HEK293 (cell line): ENCODE data around the gene ZNF593OS.

Experiments used
- HOXC10 ChIP-seq: sonication (generic); formaldehyde crosslinking; IDR thresholded peaks from 2 replicates; pipeline ENCODE4 v1.8.1; 2023; ENCODE audit warnings: mild to moderate bottlenecking, missing genetic modification reagents
- KLF1 ChIP-seq: fragments of 450-650 bp; formaldehyde crosslinking; IDR thresholded peaks from 2 replicates; pipeline ENCODE4 v1.5.1; 2016; ENCODE audit warnings: missing biosample characterization, missing genetic modification characterization
- MZF1 ChIP-seq: fragments of 450-650 bp; formaldehyde crosslinking; IDR thresholded peaks from 2 replicates; pipeline ENCODE4 v1.5.1; 2017; ENCODE audit warnings: missing biosample characterization, missing genetic modification characterization, borderline replicate concordance
- REPIN1 ChIP-seq: fragments of 450-650 bp; formaldehyde crosslinking; IDR thresholded peaks from 2 replicates; pipeline ENCODE4 v1.5.1; 2017; ENCODE audit warnings: missing biosample characterization, missing genetic modification characterization, low read depth
- REST ChIP-seq: fragments of 450-650 bp; formaldehyde crosslinking; IDR thresholded peaks from 2 replicates; pipeline ENCODE4 v1.5.1; 2016; ENCODE audit warnings: missing biosample characterization, missing genetic modification characterization
- ZNF311 ChIP-seq: fragments of 450-650 bp; formaldehyde crosslinking; IDR thresholded peaks from 2 replicates; pipeline ENCODE4 v1.5.1; 2017; ENCODE audit warnings: missing biosample characterization, missing genetic modification characterization, borderline replicate concordance
- ZNF341 ChIP-seq: fragments of 450-650 bp; formaldehyde crosslinking; IDR thresholded peaks from 2 replicates; pipeline ENCODE4; 2016; ENCODE audit warnings: low read depth, missing biosample characterization, missing genetic modification characterization
- ZNF670 ChIP-seq: fragments of 450-650 bp; formaldehyde crosslinking; IDR thresholded peaks from 2 replicates; pipeline ENCODE4 v1.5.1; 2016; ENCODE audit warnings: missing biosample characterization, missing genetic modification characterization, low read depth
- ZNF692 ChIP-seq: fragments of 450-650 bp; formaldehyde crosslinking; IDR thresholded peaks from 2 replicates; pipeline ENCODE4 v1.5.1; 2016; ENCODE audit warnings: missing biosample characterization, missing genetic modification characterization
- ZSCAN4 ChIP-seq: fragments of 450-650 bp; formaldehyde crosslinking; IDR thresholded peaks from 2 replicates; pipeline ENCODE4 v1.5.1; 2017; ENCODE audit warnings: missing biosample characterization, missing genetic modification characterization
- TF ChIP-seq, protein P1 (sequence below): fragments of 450-650 bp; formaldehyde crosslinking; IDR thresholded peaks from 2 replicates; pipeline ENCODE4 v1.5.1; 2016; ENCODE audit warnings: missing biosample characterization, missing genetic modification characterization
- TF ChIP-seq, protein P2 (sequence below): fragments of 450-650 bp; formaldehyde crosslinking; IDR thresholded peaks from 2 replicates; pipeline ENCODE4 v1.5.1; 2016; ENCODE audit warnings: missing biosample characterization, missing genetic modification characterization
- TF ChIP-seq, protein P3 (sequence below): sonication (generic); formaldehyde crosslinking; IDR thresholded peaks from 2 replicates; pipeline ENCODE4 v1.8.1; 2022; ENCODE audit warnings: mild to moderate bottlenecking, moderate library complexity, missing genetic modification reagents

GRCh38 chr1:26155370-26156284, 16.0 kb downstream of the ZNF593OS start:
- TF ChIP-seq, protein P1, sequence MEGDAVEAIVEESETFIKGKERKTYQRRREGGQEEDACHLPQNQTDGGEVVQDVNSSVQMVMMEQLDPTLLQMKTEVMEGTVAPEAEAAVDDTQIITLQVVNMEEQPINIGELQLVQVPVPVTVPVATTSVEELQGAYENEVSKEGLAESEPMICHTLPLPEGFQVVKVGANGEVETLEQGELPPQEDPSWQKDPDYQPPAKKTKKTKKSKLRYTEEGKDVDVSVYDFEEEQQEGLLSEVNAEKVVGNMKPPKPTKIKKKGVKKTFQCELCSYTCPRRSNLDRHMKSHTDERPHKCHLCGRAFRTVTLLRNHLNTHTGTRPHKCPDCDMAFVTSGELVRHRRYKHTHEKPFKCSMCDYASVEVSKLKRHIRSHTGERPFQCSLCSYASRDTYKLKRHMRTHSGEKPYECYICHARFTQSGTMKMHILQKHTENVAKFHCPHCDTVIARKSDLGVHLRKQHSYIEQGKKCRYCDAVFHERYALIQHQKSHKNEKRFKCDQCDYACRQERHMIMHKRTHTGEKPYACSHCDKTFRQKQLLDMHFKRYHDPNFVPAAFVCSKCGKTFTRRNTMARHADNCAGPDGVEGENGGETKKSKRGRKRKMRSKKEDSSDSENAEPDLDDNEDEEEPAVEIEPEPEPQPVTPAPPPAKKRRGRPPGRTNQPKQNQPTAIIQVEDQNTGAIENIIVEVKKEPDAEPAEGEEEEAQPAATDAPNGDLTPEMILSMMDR (tag by site-specific recombination) = no peak
- TF ChIP-seq ZNF311 (tag by site-specific recombination) = no peak
- TF ChIP-seq ZNF692 = no peak
- no peak for TF ChIP-seq ZNF341
- no peak for TF ChIP-seq REPIN1 (tag by site-specific recombination)
- no peak for TF ChIP-seq KLF1 (tag by site-specific recombination)
- no peak for TF ChIP-seq ZNF670 (tag by site-specific recombination)
- TF ChIP-seq ZSCAN4 (tag by site-specific recombination) = no peak
- no peak for TF ChIP-seq REST (tag by site-specific recombination)
- TF ChIP-seq, protein P2, sequence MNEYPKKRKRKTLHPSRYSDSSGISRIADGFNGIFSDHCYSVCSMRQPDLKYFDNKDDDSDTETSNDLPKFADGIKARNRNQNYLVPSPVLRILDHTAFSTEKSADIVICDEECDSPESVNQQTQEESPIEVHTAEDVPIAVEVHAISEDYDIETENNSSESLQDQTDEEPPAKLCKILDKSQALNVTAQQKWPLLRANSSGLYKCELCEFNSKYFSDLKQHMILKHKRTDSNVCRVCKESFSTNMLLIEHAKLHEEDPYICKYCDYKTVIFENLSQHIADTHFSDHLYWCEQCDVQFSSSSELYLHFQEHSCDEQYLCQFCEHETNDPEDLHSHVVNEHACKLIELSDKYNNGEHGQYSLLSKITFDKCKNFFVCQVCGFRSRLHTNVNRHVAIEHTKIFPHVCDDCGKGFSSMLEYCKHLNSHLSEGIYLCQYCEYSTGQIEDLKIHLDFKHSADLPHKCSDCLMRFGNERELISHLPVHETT = no peak
- TF ChIP-seq MZF1 = no peak
- TF ChIP-seq, protein P3, sequence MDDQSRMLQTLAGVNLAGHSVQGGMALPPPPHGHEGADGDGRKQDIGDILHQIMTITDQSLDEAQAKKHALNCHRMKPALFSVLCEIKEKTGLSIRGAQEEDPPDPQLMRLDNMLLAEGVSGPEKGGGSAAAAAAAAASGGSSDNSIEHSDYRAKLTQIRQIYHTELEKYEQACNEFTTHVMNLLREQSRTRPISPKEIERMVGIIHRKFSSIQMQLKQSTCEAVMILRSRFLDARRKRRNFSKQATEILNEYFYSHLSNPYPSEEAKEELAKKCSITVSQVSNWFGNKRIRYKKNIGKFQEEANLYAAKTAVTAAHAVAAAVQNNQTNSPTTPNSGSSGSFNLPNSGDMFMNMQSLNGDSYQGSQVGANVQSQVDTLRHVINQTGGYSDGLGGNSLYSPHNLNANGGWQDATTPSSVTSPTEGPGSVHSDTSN (CRISPR knock-in tag) = no peak
- TF ChIP-seq HOXC10 (CRISPR knock-in tag) = no peak
